Mesothelial cell of epicardium (in vitro differentiated cells): Measurements from ENCODE around the gene RPL27A. TPM values are rescaled to one million over a fixed set of nuclear protein-coding genes. Genes with fewer than 3 reads are reported as not detected.
A peak's percentile ranks its signal among the peaks of the same experiment; 100 is the strongest.

Experiments used
- DNase-seq, 2 experiments: peaks; one replicate each; pipeline ENCODE4 v3.0.0; 2021; ENCODE audit warnings: low spot score in 2 of 2; ENCODE audit not compliant: unreplicated experiment in 2 of 2
- H3K27ac Mint-ChIP-seq: 2 replicates; pipeline ENCODE4 v1.8.0; 2021; ENCODE audit warnings: mixed read lengths
- H3K27me3 Mint-ChIP-seq: 2 replicates; pipeline ENCODE4 v1.8.0; 2021; ENCODE audit warnings: low read depth, mixed read lengths
- H3K36me3 Mint-ChIP-seq: 2 replicates; pipeline ENCODE4 v1.8.0; 2021; ENCODE audit warnings: mixed read lengths
- H3K4me1 Mint-ChIP-seq: 2 replicates; pipeline ENCODE4 v1.8.0; 2021; ENCODE audit warnings: mixed read lengths
- H3K4me3 Mint-ChIP-seq: 2 replicates; pipeline ENCODE4 v1.8.0; 2021; ENCODE audit warnings: mild to moderate bottlenecking, moderate library complexity, mixed read lengths
- H3K9me3 Mint-ChIP-seq: 2 replicates; pipeline ENCODE4 v1.8.0; 2021; ENCODE audit warnings: mixed read lengths
- total RNA-seq: library from RNA; stranded (reverse); gene quantifications from 3 replicates; pipeline ENCODE4 v1.2.1, GENCODE V29; 2021
- TF ChIP-seq, protein P1 (sequence below): fragments of 200-600 bp; sonication (generic); IDR thresholded peaks from one replicate; pipeline ENCODE4 v1.5.0; 2021; ENCODE audit warnings: antibody characterized with exemption; ENCODE audit not compliant: unreplicated experiment

The RPL27A gene
- total RNA-seq, 1 donor from 2014 or later: 923 TPM

DNA sequence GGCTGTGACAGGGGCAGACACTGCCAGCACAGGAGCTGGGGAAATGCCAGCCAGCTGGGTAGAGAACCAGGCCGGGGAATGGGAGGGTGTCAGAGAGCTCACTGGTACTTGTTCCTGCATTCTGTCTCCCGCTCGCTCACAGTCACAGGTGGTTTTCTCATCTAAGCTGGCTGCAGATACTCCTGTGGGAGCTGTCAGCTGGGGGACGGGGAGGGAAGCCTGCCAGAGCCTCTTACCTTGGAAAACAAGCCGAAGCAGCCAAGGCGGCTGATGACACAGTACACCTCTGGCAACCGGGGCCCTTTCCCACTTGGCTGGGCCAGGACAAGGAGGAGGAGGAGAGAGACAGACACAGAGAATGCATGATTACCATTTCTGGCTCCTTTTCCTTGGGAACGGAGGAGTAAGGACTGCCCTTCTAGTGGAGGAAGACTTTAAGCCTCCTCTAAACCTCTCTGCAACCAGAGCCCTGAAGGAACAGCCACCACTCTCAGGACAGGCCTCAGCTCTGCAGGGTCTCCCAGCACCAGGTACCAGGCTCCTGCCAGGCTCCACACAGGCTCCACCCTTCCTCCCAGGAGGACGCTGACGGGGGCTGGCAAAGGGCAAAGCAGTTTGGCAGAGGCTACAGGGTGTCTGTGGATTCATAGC lies 25.1 kb downstream of the RPL27A start:
- peaks cover 2% of the 10 kb centered on the region for H3K4me1 Mint-ChIP-seq
- TF ChIP-seq, protein P1, sequence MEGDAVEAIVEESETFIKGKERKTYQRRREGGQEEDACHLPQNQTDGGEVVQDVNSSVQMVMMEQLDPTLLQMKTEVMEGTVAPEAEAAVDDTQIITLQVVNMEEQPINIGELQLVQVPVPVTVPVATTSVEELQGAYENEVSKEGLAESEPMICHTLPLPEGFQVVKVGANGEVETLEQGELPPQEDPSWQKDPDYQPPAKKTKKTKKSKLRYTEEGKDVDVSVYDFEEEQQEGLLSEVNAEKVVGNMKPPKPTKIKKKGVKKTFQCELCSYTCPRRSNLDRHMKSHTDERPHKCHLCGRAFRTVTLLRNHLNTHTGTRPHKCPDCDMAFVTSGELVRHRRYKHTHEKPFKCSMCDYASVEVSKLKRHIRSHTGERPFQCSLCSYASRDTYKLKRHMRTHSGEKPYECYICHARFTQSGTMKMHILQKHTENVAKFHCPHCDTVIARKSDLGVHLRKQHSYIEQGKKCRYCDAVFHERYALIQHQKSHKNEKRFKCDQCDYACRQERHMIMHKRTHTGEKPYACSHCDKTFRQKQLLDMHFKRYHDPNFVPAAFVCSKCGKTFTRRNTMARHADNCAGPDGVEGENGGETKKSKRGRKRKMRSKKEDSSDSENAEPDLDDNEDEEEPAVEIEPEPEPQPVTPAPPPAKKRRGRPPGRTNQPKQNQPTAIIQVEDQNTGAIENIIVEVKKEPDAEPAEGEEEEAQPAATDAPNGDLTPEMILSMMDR: no peak
- peak overlapping the region; percentile 30 for H3K27ac Mint-ChIP-seq
- H3K27me3 Mint-ChIP-seq: no peaks in the 10 kb centered on the region
- peaks cover 33% of the 10 kb centered on the region for H3K36me3 Mint-ChIP-seq
- no peaks in the 10 kb centered on the region for H3K9me3 Mint-ChIP-seq
- DNase-seq: no peak
- H3K4me3 Mint-ChIP-seq: no peak overlapping the region

DNA sequence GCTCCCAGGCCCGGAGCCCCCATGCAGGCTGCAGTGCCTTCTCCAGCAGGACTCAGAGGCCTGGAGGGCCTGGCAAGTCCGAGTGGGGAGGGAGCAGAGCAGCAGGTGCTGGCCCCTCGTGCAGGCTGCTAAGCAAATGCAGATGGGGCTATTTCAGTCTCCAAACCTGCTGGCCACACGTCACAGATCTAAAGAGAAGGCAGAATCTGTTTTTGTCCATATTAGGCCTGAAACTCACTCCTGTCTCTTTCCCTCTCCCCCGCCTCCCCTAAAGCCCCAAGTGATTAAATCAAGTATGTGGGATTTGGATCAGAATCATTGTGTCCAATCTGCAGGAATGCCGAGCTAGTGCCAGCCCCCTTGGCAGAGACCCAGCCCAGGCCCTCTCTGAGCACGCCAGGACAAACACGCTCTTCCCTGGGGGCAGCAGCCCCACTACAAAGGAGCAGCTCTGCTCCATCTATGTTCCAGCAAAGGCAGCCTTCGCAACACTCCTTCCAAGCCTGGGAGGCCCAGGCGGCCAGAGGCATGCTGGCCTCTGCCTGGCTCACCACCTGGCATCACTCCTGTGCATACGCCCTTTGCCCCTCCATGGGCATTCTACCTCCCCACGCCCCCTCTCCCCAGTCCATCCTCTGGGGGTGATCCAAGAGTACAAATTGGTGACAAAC lies 26.5 kb downstream of the RPL27A start:
- DNase-seq: peak in 1 of 2 experiments; percentile 62
- Mint-ChIP-seq H3K9me3 (no peaks in the 10 kb centered on the region), H3K4me3 (no peak overlapping the region), H3K36me3 (peaks cover 33% of the 10 kb centered on the region), H3K4me1 (peaks cover 2% of the 10 kb centered on the region), H3K27ac (peak overlapping the region; percentile 83), H3K27me3 (no peaks in the 10 kb centered on the region)
- TF ChIP-seq, protein P1: no peak

DNA sequence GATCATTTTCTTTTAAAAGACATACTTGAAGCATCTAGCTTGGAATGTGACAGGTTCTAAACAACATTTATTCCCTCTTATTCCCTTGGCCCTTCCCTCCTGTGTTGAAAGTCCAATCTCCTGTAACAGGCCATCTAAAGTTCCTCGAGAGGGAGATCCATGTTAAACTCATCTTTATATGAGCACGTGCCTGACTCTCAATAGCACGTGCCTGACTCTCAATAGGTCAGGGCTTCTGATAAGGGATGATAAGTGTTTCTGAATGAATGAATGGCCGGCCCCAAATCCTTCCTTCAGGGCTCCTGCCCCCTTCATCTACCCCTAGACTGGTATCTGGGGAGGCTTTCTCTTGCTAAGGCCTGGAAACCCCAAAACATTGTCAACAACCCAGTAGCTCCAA lies 27.2 kb downstream of the RPL27A start:
- H3K27me3 Mint-ChIP-seq: no peaks in the 10 kb centered on the region
- no peak for DNase-seq
- H3K9me3 Mint-ChIP-seq: no peaks in the 10 kb centered on the region
- no peak overlapping the region for H3K4me3 Mint-ChIP-seq
- peaks cover 38% of the 10 kb centered on the region for H3K36me3 Mint-ChIP-seq
- TF ChIP-seq, protein P1: no peak
- peaks cover 2% of the 10 kb centered on the region for H3K4me1 Mint-ChIP-seq
- H3K27ac Mint-ChIP-seq: peak overlapping the region; percentile 83

DNA sequence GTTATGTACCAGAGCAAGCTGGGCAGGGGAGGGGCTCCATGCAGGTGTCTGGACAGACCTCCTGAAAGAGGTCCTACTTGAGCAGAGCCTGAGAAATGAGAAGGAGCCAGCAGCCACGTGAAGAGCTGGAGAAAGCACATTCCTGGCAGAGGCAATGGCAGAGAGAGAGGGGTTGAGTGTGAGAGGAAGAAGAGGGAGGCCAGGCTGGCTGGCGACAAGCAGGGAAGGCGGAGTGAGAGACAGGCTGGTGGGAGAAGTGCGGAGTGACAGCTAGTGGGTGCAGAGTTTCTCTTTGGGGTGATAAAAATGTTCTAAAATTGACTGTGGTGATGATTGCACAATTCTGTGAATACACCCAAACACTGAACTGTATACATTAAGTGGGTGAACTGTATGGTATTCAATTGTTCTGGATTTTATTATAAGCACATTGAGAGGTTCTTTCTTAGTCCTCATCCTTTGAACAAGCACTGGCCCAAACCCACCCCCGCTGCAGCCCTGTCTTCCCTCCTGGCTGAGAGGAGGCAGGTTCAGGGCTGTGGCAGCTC lies 29.4 kb downstream of the RPL27A start:
- no peaks in the 10 kb centered on the region for H3K27me3 Mint-ChIP-seq
- no peak overlapping the region for H3K4me3 Mint-ChIP-seq
- H3K36me3 Mint-ChIP-seq: peaks cover 29% of the 10 kb centered on the region
- H3K27ac Mint-ChIP-seq: peak overlapping the region; percentile 19
- TF ChIP-seq, protein P1: no peak
- peaks cover 5% of the 10 kb centered on the region for H3K4me1 Mint-ChIP-seq
- no peaks in the 10 kb centered on the region for H3K9me3 Mint-ChIP-seq
- DNase-seq: no peak

DNA sequence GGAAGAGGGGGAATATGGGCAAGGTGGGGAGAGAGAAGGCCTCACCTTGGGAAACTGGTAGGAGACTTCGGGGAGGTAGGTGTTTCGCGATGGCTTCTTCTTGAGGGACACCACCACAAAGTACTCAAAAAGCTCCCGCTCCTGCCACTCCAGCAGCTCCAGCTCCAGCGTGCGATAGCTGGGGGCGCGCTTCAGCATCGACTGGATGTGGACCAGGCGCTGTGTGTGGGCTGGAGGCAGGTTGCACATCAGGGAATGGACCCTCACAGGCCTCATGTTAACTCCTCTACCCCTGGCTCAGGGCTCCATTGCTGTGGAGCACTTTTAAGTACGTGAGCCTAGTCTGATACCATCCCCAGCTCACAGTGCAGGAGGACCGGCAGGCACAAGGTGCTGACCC lies 29.9 kb downstream of the RPL27A start:
- H3K27ac Mint-ChIP-seq: no peak overlapping the region
- TF ChIP-seq, protein P1: no peak
- no peak for DNase-seq
- peaks cover 33% of the 10 kb centered on the region for H3K36me3 Mint-ChIP-seq
- H3K27me3 Mint-ChIP-seq: no peaks in the 10 kb centered on the region
- no peak overlapping the region for H3K4me3 Mint-ChIP-seq
- H3K9me3 Mint-ChIP-seq: no peaks in the 10 kb centered on the region
- H3K4me1 Mint-ChIP-seq: peaks cover 10% of the 10 kb centered on the region
